GM23248 (cell line): ENCODE data around the gene CLDN10.

Experiments used
- EZH2 ChIP-seq: fragments of 200-600 bp; sonication (generic); IDR thresholded peaks from 2 replicates; pipeline ENCODE4 v1.6.1; 2018; ENCODE audit warnings: antibody characterized with exemption, mild to moderate bottlenecking; ENCODE audit not compliant: insufficient read depth, poor library complexity, severe bottlenecking
- EZH2phosphoT487 ChIP-seq: fragments of 200-600 bp; sonication (generic); IDR thresholded peaks from 2 replicates; pipeline ENCODE4 v1.6.1; 2018; ENCODE audit warnings: antibody characterized with exemption, moderate library complexity, mild to moderate bottlenecking, low read depth; ENCODE audit not compliant: insufficient read depth

- no peak for TF ChIP-seq EZH2
- TF ChIP-seq EZH2phosphoT487: no peak
Measured at GRCh38 chr13:95505986-95506385, 46.5 kb upstream of the CLDN10 start.
